GM23338 (cell line): ENCODE results near the gene RPRD1A. TPM values are rescaled to one million over a fixed set of nuclear protein-coding genes. Genes with fewer than 3 reads are reported as not detected.
"Not testable (repeated sequence)": the region's sequence is repeated elsewhere in the genome, so short reads cannot be mapped to it uniquely, and the experiment has no call there.

Experiments used
- ATAC-seq: fragments of 200-7000 bp; cut with Tn5 transposase; 3 replicates; pipeline ENCODE4 v1.9.1; 2020
- DNase-seq: peaks from one replicate; pipeline ENCODE4 v3.0.0-alpha.2; 2015; ENCODE audit warnings: low spot score
- H2AFZ ChIP-seq: fragments of 200-600 bp; sonication (generic); 2 replicates; pipeline ENCODE4 v1.8.0; 2016; ENCODE audit warnings: antibody characterized with exemption, mild to moderate bottlenecking, moderate library complexity
- H3F3A ChIP-seq: fragments of 200-600 bp; sonication (generic); replicated peaks from 2 replicates; pipeline ENCODE4 v1.8.0; 2017; ENCODE audit warnings: antibody characterized with exemption, mixed run types, low read depth
- H3K27ac ChIP-seq: fragments of 200-600 bp; sonication (generic); 2 replicates; pipeline ENCODE4 v1.6.1; 2016; ENCODE audit warnings: low read depth
- H3K27me3 ChIP-seq: fragments of 200-600 bp; sonication (generic); 2 replicates; pipeline ENCODE4 v1.8.0; 2016; ENCODE audit warnings: mild to moderate bottlenecking, mixed run types, moderate library complexity; ENCODE audit not compliant: insufficient read depth
- H3K36me3 ChIP-seq: fragments of 200-600 bp; sonication (generic); 2 replicates; pipeline ENCODE4 v1.8.0; 2016; ENCODE audit warnings: mild to moderate bottlenecking; ENCODE audit not compliant: insufficient read depth
- H3K4me1 ChIP-seq: fragments of 200-600 bp; sonication (generic); 2 replicates; pipeline ENCODE4 v1.8.0; 2016; ENCODE audit warnings: mild to moderate bottlenecking, moderate library complexity; ENCODE audit not compliant: insufficient read depth
- H3K4me2 ChIP-seq: fragments of 200-600 bp; sonication (generic); 2 replicates; pipeline ENCODE4 v1.7.1; 2017; ENCODE audit warnings: mixed run types
- H3K4me3 ChIP-seq: fragments of 200-600 bp; sonication (generic); 2 replicates; pipeline ENCODE4 v1.6.1; 2016; ENCODE audit warnings: mixed run types
- H3K79me2 ChIP-seq: fragments of 200-600 bp; sonication (generic); replicated peaks from 2 replicates; pipeline ENCODE4 v1.8.0; 2017; ENCODE audit warnings: mild to moderate bottlenecking; ENCODE audit not compliant: insufficient read depth
- H3K9me2 ChIP-seq: fragments of 200-600 bp; sonication (generic); 2 replicates; pipeline ENCODE4 v1.8.0; 2017; ENCODE audit not compliant: insufficient read depth
- H4K20me1 ChIP-seq: fragments of 200-600 bp; sonication (generic); replicated peaks from 2 replicates; pipeline ENCODE4 v1.8.0; 2017; ENCODE audit warnings: mild to moderate bottlenecking; ENCODE audit not compliant: insufficient read depth
- H3K27ac Mint-ChIP-seq: 2 replicates; pipeline ENCODE4 v1.8.0; 2020; ENCODE audit warnings: inconsistent platforms, mild to moderate bottlenecking, moderate library complexity, mixed read lengths
- H3K27me3 Mint-ChIP-seq: 3 replicates; pipeline ENCODE4 v1.8.0; 2022; ENCODE audit warnings: low read depth, mild to moderate bottlenecking, moderate library complexity, mixed read lengths, inconsistent platforms; ENCODE audit not compliant: insufficient read depth, poor library complexity
- H3K36me3 Mint-ChIP-seq: 3 replicates; pipeline ENCODE4 v1.8.0; 2021; ENCODE audit warnings: low read depth, mild to moderate bottlenecking, inconsistent platforms, moderate library complexity, mixed read lengths
- H3K4me1 Mint-ChIP-seq: 3 replicates; pipeline ENCODE4 v1.8.0; 2020; ENCODE audit warnings: mild to moderate bottlenecking, inconsistent platforms, mixed read lengths
- H3K4me3 Mint-ChIP-seq: 3 replicates; pipeline ENCODE4 v1.8.0; 2021; ENCODE audit warnings: moderate library complexity, mild to moderate bottlenecking, inconsistent platforms, mixed read lengths
- H3K9me3 Mint-ChIP-seq: 3 replicates; pipeline ENCODE4 v1.8.0; 2020; ENCODE audit warnings: moderate library complexity, mild to moderate bottlenecking, inconsistent platforms, mixed read lengths
- CTCF ChIP-seq, 2 experiments: fragments of 200-600 bp in 1 of 2; sonication (generic) in 1 of 2; conservative IDR thresholded peaks; 2 replicates each; pipeline versions ENCODE4 v1.5.1 to v1.6.1; 2016 to 2017; ENCODE audit warnings: antibody characterized with exemption in 2 of 2, low read depth in 2 of 2, mild to moderate bottlenecking in 2 of 2, moderate library complexity in 1 of 2
- EZH2 ChIP-seq: fragments of 200-600 bp; sonication (generic); IDR thresholded peaks from one replicate; pipeline ENCODE4 v1.8.0; 2017; ENCODE audit warnings: antibody characterized with exemption, mild to moderate bottlenecking, low read depth; ENCODE audit not compliant: unreplicated experiment
- EZH2phosphoT487 ChIP-seq: fragments of 200-600 bp; sonication (generic); IDR thresholded peaks from one replicate; pipeline ENCODE4 v1.8.1; 2018; ENCODE audit warnings: antibody characterized with exemption; ENCODE audit not compliant: unreplicated experiment
- NANOG ChIP-seq: IDR thresholded peaks from 2 replicates; pipeline ENCODE4 v1.6.1; 2016; ENCODE audit warnings: antibody characterized with exemption, borderline replicate concordance
- POLR2AphosphoS5 ChIP-seq: IDR thresholded peaks from 2 replicates; pipeline ENCODE4 v1.6.1; 2016; ENCODE audit warnings: antibody characterized with exemption, low read depth
- STAT1 ChIP-seq: IDR thresholded peaks from one replicate; pipeline ENCODE4 v1.6.1; 2016; ENCODE audit warnings: antibody characterized with exemption; ENCODE audit not compliant: unreplicated experiment
- ZNF114 ChIP-seq: fragments of 250-450 bp; sonication (Bioruptor Pico); IDR thresholded peaks from 2 replicates; pipeline ENCODE4 v1.5.0; 2020; ENCODE audit warnings: mild to moderate bottlenecking, moderate library complexity
- ZNF331 ChIP-seq: fragments of 250-450 bp; sonication (Bioruptor Pico); IDR thresholded peaks from 2 replicates; pipeline ENCODE4 v1.5.0; 2020; ENCODE audit warnings: low read depth, mild to moderate bottlenecking, moderate library complexity
- ZNF462 ChIP-seq: fragments of 250-450 bp; sonication (Bioruptor Pico); IDR thresholded peaks from 2 replicates; pipeline ENCODE4 v1.5.0; 2020; ENCODE audit warnings: mild to moderate bottlenecking, moderate library complexity
- polyA plus RNA-seq: library from polyadenylated mRNA; unstranded; fragments of >200 nt; fragmentation: Nextera tagmentation; extraction: Ambion mirVana; gene quantifications from 2 replicates; pipeline ENCODE4 v1.2.1, GENCODE V29; 2016
- total RNA-seq: library from RNA; depleted of rRNA; stranded (reverse); fragments of >200 nt; shearing (Covaris generic); gene quantifications from 2 replicates; pipeline ENCODE4 v1.2.3, GENCODE V29; 2014

Gene RPRD1A
- total and polyA plus RNA-seq, 2 experiments from 2014 or later, result 67.9 to 157 TPM

DNA sequence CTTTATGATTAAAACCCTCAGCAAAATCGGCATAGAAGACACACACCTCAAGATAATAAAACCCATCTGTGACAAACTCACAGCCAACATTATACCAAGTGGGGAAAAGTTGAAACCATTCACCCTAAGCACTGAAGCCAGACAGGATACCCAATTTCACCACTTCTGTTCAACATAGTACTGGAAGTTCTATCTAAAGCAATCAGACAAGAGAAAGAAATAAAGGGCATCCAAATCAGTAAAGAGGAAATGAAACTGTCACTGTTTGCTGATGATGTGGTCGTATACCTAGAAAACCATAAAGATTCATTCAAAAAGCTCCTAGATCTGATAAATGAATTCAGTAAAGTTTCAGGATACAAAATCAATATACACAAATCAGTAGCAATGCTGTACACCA lies 16.4 kb upstream of the RPRD1A start (continued):
- TF ChIP-seq CTCF (conservative IDR thresholded peaks at IDR 0.05; ENCODE audit: low read depth in 2 of 2) (no peak), EZH2phosphoT487 (no peak), ZNF114 (CRISPR knock-in tag) (no peak)

DNA sequence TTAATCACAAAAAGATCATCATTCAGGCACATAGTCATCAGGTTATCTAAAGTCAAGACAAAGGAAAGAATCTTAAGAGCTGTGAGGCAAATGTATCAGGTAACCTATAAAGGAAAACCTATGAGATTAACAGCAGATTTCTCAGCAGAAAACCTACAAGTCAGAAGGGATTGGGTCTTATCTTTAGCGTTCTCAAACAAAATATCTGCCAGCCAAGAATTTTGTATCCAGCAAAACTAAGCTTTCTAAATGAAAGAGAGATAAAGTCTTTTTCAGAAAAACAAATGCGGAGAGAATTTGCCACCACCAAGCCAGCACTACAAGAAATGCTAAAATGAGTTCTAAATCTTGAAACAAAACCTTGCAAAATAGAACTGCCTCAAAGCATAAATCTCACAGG lies 13.8 kb upstream of the RPRD1A start:
- not testable (repeated sequence) for H3K79me2 ChIP-seq, DNase-seq, H3K4me1 Mint-ChIP-seq, H3F3A ChIP-seq, H3K4me1 ChIP-seq, H3K9me2 ChIP-seq, H3K36me3 ChIP-seq, H3K27me3 ChIP-seq, H3K4me3 ChIP-seq, H3K27me3 Mint-ChIP-seq, H2AFZ ChIP-seq, H3K27ac ChIP-seq, H3K4me2 ChIP-seq, H3K4me3 Mint-ChIP-seq, H3K36me3 Mint-ChIP-seq, ATAC-seq, H3K27ac Mint-ChIP-seq, H4K20me1 ChIP-seq
- peaks cover 31% of the 10 kb centered on the region for H3K9me3 Mint-ChIP-seq

DNA sequence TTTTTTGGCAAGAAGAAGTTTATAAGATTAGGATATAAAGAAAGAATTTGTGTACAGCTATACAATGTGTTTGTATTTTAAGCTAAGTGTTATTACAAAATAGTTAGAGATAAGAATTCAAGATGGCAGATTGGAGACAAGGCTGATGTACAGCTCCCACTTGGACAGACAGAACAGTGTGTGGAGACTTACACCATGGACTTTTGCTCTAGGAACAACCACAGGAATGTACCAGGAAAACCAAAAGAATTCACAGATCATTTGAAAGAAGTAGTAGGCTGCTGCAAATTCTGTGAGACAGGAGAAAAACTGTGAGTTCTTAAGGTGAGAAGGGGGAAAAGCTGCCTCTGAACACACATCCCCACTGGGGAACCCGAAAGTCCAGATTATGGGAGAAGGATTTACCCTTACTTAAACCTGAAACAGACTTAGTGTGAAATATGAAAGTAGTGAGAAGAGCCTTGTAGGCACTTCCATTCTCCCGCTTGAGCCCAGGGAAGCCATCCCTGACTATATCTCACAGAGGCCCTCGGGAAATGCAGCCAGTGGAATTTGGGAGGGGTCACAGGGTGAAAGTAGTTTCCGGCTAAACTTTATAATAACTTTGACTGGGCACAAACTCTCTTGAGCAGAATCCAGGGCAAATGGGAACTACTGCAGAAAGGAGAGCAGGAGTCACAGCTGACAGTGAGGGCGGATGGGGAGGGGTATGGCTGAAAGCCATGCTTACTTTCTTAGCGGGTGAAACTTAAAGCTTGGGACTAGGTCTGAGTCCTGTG lies 11.6 kb upstream of the RPRD1A start:
- no peak overlapping the region for H3K4me2 ChIP-seq
- H3K27me3 Mint-ChIP-seq, result peaks cover 5% of the 10 kb centered on the region
- H3K9me3 Mint-ChIP-seq, result peaks cover 26% of the 10 kb centered on the region; the same call in 2 of the 3 replicates
- H3K36me3 Mint-ChIP-seq, result no peaks in the 10 kb centered on the region
- DNase-seq (no peak), ATAC-seq (no peak)
- no peaks in the 10 kb centered on the region for H4K20me1 ChIP-seq
- H3K4me3 Mint-ChIP-seq, result no peak overlapping the region
- no peak overlapping the region for H3K27ac Mint-ChIP-seq
- H2AFZ ChIP-seq, result no peak overlapping the region
- no peaks in the 10 kb centered on the region for H3K4me1 ChIP-seq
- no peaks in the 10 kb centered on the region for H3K4me1 Mint-ChIP-seq
- no peaks in the 10 kb centered on the region for H3K36me3 ChIP-seq
- H3K79me2 ChIP-seq, result no peaks in the 10 kb centered on the region
- H3K9me2 ChIP-seq, result no peaks in the 10 kb centered on the region; the same call in 1 of the 2 replicates
- H3F3A ChIP-seq, result no peaks in the 10 kb centered on the region
- H3K27me3 ChIP-seq, result no peaks in the 10 kb centered on the region
- no peak overlapping the region for H3K27ac ChIP-seq
- no peak overlapping the region for H3K4me3 ChIP-seq
- TF ChIP-seq CTCF (conservative IDR thresholded peaks at IDR 0.05; ENCODE audit: low read depth in 2 of 2), result no peak
- no peak for TF ChIP-seq EZH2
- TF ChIP-seq POLR2AphosphoS5, result no peak
- no peak for TF ChIP-seq EZH2phosphoT487
- no peak for TF ChIP-seq NANOG
- no peak for TF ChIP-seq STAT1
- TF ChIP-seq ZNF462 (CRISPR knock-in tag), result no peak
- TF ChIP-seq ZNF331 (CRISPR knock-in tag), result no peak
